CD14-positive monocyte (primary cell): ENCODE measurements around the gene RIMS1. TPM values are rescaled to one million over a fixed set of nuclear protein-coding genes. Genes with fewer than 3 reads are reported as not detected.

ENCODE experiments used
- DNase-seq, 3 donors: peaks; one replicate each; pipeline ENCODE4 v3.0.0-alpha.2; 2011 to 2022
- H2AFZ ChIP-seq: 2 replicates; pipeline ENCODE4 v1.6.0; 2012; ENCODE audit warnings: mild to moderate bottlenecking, low read depth, low read length, inconsistent platforms; ENCODE audit not compliant: insufficient read depth, poor library complexity, severe bottlenecking
- H3K27ac ChIP-seq, 2 donors: 1 replicate in 1 of 2; 2 replicates in 1 of 2; pipeline ENCODE4 v1.5.1; 2012 to 2013; ENCODE audit warnings: low read length in 2 of 2, control low read depth in 1 of 2, inconsistent platforms in 1 of 2, low read depth in 1 of 2, mild to moderate bottlenecking in 1 of 2
- H3K27me3 ChIP-seq, 2 donors: one replicate each; pipeline versions ENCODE4 v1.6.0 to v1.6.1; 2011 to 2013; ENCODE audit warnings: low read length in 2 of 2; ENCODE audit not compliant: control insufficient read depth in 2 of 2, insufficient read depth in 2 of 2
- H3K36me3 ChIP-seq, 2 donors: replicated peaks in 1 of 2; 1 replicate in 1 of 2; 2 replicates in 1 of 2; pipeline versions ENCODE4 v1.5.1 to v1.6.1; 2012 to 2013; ENCODE audit warnings: low read length in 2 of 2, control low read depth in 1 of 2, inconsistent platforms in 1 of 2, mild to moderate bottlenecking in 1 of 2; ENCODE audit not compliant: insufficient read depth in 2 of 2, control insufficient read depth in 1 of 2
- H3K4me1 ChIP-seq, 2 donors: 1 replicate in 1 of 2; 2 replicates in 1 of 2; pipeline versions ENCODE4 v1.5.1 to v1.6.1; 2012 to 2013; ENCODE audit warnings: low read length in 2 of 2, control low read depth in 1 of 2, inconsistent platforms in 1 of 2, mild to moderate bottlenecking in 1 of 2, moderate library complexity in 1 of 2; ENCODE audit not compliant: insufficient read depth in 2 of 2, control insufficient read depth in 1 of 2
- H3K4me2 ChIP-seq: replicated peaks from 2 replicates; pipeline ENCODE3; 2012; ENCODE audit warnings: low read length, moderate library complexity, mild to moderate bottlenecking; ENCODE audit not compliant: poor library complexity, severe bottlenecking; ENCODE audit errors: extremely low read depth
- H3K4me3 ChIP-seq, 3 experiments: fragments of 200-600 bp in 1 of 3; sonication (generic) in 1 of 3; replicated peaks in 1 of 3; 1 replicate in 2 of 3; 2 replicates in 1 of 3; pipeline ENCODE4 v1.5.1; 2011 to 2013; ENCODE audit warnings: low read length in 3 of 3, mild to moderate bottlenecking in 3 of 3, control low read depth in 2 of 3, low read depth in 2 of 3, inconsistent platforms in 1 of 3, moderate library complexity in 1 of 3
- H3K79me2 ChIP-seq: 2 replicates; pipeline ENCODE4 v1.6.0; 2012; ENCODE audit warnings: mild to moderate bottlenecking, control low read depth, inconsistent platforms, low read length, moderate library complexity; ENCODE audit not compliant: insufficient read depth
- H3K9ac ChIP-seq: 2 replicates; pipeline ENCODE4 v1.6.0; 2017; ENCODE audit warnings: low read length, mild to moderate bottlenecking; ENCODE audit not compliant: insufficient read depth, poor library complexity, severe bottlenecking
- H3K9me3 ChIP-seq, 2 donors: replicated peaks in 1 of 2; 1 replicate in 1 of 2; 2 replicates in 1 of 2; pipeline versions ENCODE4 v1.5.1 to v1.6.1; 2012 to 2013; ENCODE audit warnings: low read length in 2 of 2, control low read depth in 1 of 2; ENCODE audit not compliant: control insufficient read depth in 1 of 2, insufficient read depth in 1 of 2
- H4K20me1 ChIP-seq: 2 replicates; pipeline ENCODE4 v1.6.0; 2012; ENCODE audit warnings: mild to moderate bottlenecking, low read length, control low read depth, moderate library complexity; ENCODE audit not compliant: insufficient read depth
- H3K27ac Mint-ChIP-seq, 7 donors: one replicate each; pipeline ENCODE4 v1.8.0; 2020; ENCODE audit warnings: mild to moderate bottlenecking in 7 of 7, mixed read lengths in 7 of 7, moderate library complexity in 6 of 7, inconsistent platforms in 2 of 7
- H3K27me3 Mint-ChIP-seq, 3 donors: one replicate each; pipeline ENCODE4 v1.8.0; 2021 to 2022; ENCODE audit warnings: low read depth in 3 of 3, mild to moderate bottlenecking in 3 of 3, mixed read lengths in 3 of 3, moderate library complexity in 3 of 3, inconsistent platforms in 1 of 3
- H3K36me3 Mint-ChIP-seq, 2 donors: one replicate each; pipeline ENCODE4 v1.8.0; 2020; ENCODE audit warnings: mixed read lengths in 2 of 2, inconsistent platforms in 1 of 2, mild to moderate bottlenecking in 1 of 2
- H3K4me1 Mint-ChIP-seq: one replicate; pipeline ENCODE4 v1.8.0; 2020; ENCODE audit warnings: mild to moderate bottlenecking, mixed read lengths
- H3K4me3 Mint-ChIP-seq, 2 donors: one replicate each; pipeline ENCODE4 v1.8.0; 2020; ENCODE audit warnings: mild to moderate bottlenecking in 2 of 2, mixed read lengths in 2 of 2, moderate library complexity in 1 of 2
- H3K9me3 Mint-ChIP-seq, 7 donors: one replicate each; pipeline ENCODE4 v1.8.0; 2020 to 2022; ENCODE audit warnings: mixed read lengths in 7 of 7, mild to moderate bottlenecking in 6 of 7, moderate library complexity in 6 of 7, inconsistent platforms in 2 of 7
- CTCF ChIP-seq: fragments of 200-600 bp; IDR thresholded peaks from one replicate; pipeline ENCODE4 v1.8.0; 2022; ENCODE audit warnings: antibody characterized with exemption, mild to moderate bottlenecking
- WGBS: methylation state at CpG from one replicate; pipeline ENCODE4 v1.1.5; 2013; ENCODE audit warnings: missing lambda C conversion rate; ENCODE audit not compliant: insufficient coverage; 5-methylcytosine and 5-hydroxymethylcytosine counted together
- intact Hi-C, 2 donors: fragments of 100-400 bp; cut with micrococcal nuclease; formaldehyde crosslinking; loops; one replicate each; pipeline versions ENCODE4 v1.15.0 to v1.15.1; 2023
- polyA plus RNA-seq, 3 donors: library from polyadenylated mRNA; depleted of rRNA in 1 of 3; unstranded in 2 of 3; stranded (reverse) in 1 of 3; fragments of 300-500 nt in 2 of 3; fragments of >200 nt in 1 of 3; fragmentation: Illumina TruSeq in 2 of 3; gene quantifications; 1 replicate in 2 of 3; 2 replicates in 1 of 3; pipeline ENCODE4 v1.2.3, GENCODE V29; 2012 to 2021

Gene RIMS1
- polyA plus RNA-seq, 3 donors, result not detected

DNA sequence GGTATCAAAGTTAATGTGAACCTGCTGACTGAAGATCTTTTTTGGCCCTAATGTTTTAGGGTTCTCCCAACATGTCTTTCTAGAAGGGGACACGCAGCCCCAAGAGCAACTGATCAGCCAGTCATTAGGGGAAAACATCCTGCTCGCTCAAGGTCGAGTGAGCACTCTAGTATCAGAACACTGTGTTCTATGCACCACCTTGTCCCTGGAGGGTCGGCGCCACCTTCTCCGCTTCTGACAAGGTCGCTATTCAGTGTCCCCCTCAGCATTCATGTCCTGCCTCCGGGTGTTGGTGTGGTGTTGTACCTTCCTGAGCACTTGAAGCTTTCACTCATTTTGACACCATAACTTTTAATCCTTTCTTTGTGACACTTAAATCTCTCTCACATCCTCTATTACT is 404.3 kb downstream of the RIMS1 start:
- no peak for DNase-seq
- H3K4me3 Mint-ChIP-seq, result no peak overlapping the region
- TF ChIP-seq CTCF, result no peak
- Histone ChIP-seq H2AFZ (no peak overlapping the region), H3K9me3 (no peaks in the 10 kb centered on the region), H3K9ac (no peak overlapping the region), H3K36me3 (no peaks in the 10 kb centered on the region), H3K27me3 (no peaks in the 10 kb centered on the region), H3K27ac (no peak overlapping the region), H3K4me3 (no peak overlapping the region), H4K20me1 (no peaks in the 10 kb centered on the region), H3K4me2 (no peak overlapping the region), H3K79me2 (no peaks in the 10 kb centered on the region), H3K4me1 (no peaks in the 10 kb centered on the region)
- H3K4me1 Mint-ChIP-seq, result no peaks in the 10 kb centered on the region
- H3K9me3 Mint-ChIP-seq, result no peaks in the 10 kb centered on the region
- peaks cover 0 to 1% (median 0%) of the 10 kb centered on the region in 3 donors for H3K27me3 Mint-ChIP-seq
- WGBS, result 95% methylated on average over 4 of the region's 8 CpGs
- intact Hi-C loops, result no loop called here
- H3K27ac Mint-ChIP-seq, result no peak overlapping the region
- H3K36me3 Mint-ChIP-seq, result no peaks in the 10 kb centered on the region

- Mint-ChIP-seq H3K27ac (no peak overlapping the region), H3K4me1 (no peaks in the 10 kb centered on the region), H3K36me3 (no peaks in the 10 kb centered on the region), H3K9me3 (no peaks in the 10 kb centered on the region), H3K4me3 (no peak overlapping the region), H3K27me3 (peaks cover 0 to 2% (median 0%) of the 10 kb centered on the region in 3 donors)
- H2AFZ ChIP-seq, result no peak overlapping the region
- intact Hi-C loops, result no loop called here
- H3K4me1 ChIP-seq, result no peaks in the 10 kb centered on the region
- no peak for TF ChIP-seq CTCF
- no peak overlapping the region for H3K27ac ChIP-seq
- H3K9me3 ChIP-seq, result no peaks in the 10 kb centered on the region
- H4K20me1 ChIP-seq, result no peaks in the 10 kb centered on the region
- H3K79me2 ChIP-seq, result no peaks in the 10 kb centered on the region
- no peaks in the 10 kb centered on the region for H3K27me3 ChIP-seq
- no peaks in the 10 kb centered on the region for H3K36me3 ChIP-seq
- no peak overlapping the region for H3K4me2 ChIP-seq
- no peak overlapping the region for H3K4me3 ChIP-seq
- H3K9ac ChIP-seq, result no peak overlapping the region
- no peak for DNase-seq
These were observed 410.0 kb downstream of the RIMS1 start for GRCh38 chr6:72296375-72296774.
